ENCODE data around the gene NAV3. TPM values are rescaled to one million over a fixed set of nuclear protein-coding genes. Genes with fewer than 3 reads are reported as not detected.

Gene NAV3
- total RNA-seq, 2 donors from 2014 or later, result 0.72 to 1.9 TPM

DNA sequence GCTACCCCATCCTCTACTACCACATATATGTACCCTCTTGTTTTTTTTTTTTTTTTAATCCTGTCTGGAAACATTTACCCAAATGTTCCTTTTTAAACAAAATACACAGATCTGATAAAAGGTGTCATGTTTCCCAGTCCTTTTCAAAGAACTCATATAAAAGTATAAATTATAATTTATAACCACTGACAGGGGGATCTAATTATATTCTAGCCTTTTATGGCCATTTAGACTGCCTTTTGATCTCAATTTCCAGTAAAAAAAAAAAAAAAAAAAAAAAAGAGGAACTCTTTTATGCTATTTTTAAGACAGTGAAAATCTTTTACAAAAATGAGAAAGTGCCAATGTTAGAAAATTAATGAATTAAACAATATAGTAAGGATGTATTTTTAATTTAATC lies 65.0 kb downstream of the NAV3 start:
- Histone ChIP-seq H3K9ac (ENCODE audit: low read depth in 2 of 2, low read length in 2 of 2) (no peak overlapping the region), H3K4me3 (no peak overlapping the region), H3K27me3 (no peaks in the 10 kb centered on the region), H3K36me3 (no peaks in the 10 kb centered on the region), H3K4me1 (peaks cover 4% of the 10 kb centered on the region), H3K27ac (no peak overlapping the region), H3K9me3 (no peaks in the 10 kb centered on the region)
- TF ChIP-seq, protein P1, sequence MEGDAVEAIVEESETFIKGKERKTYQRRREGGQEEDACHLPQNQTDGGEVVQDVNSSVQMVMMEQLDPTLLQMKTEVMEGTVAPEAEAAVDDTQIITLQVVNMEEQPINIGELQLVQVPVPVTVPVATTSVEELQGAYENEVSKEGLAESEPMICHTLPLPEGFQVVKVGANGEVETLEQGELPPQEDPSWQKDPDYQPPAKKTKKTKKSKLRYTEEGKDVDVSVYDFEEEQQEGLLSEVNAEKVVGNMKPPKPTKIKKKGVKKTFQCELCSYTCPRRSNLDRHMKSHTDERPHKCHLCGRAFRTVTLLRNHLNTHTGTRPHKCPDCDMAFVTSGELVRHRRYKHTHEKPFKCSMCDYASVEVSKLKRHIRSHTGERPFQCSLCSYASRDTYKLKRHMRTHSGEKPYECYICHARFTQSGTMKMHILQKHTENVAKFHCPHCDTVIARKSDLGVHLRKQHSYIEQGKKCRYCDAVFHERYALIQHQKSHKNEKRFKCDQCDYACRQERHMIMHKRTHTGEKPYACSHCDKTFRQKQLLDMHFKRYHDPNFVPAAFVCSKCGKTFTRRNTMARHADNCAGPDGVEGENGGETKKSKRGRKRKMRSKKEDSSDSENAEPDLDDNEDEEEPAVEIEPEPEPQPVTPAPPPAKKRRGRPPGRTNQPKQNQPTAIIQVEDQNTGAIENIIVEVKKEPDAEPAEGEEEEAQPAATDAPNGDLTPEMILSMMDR (IDR thresholded peaks at IDR 0.05), result no peak
- no peak for DNase-seq
- intact Hi-C loops (cut with DNase I), result no loop called here

DNA sequence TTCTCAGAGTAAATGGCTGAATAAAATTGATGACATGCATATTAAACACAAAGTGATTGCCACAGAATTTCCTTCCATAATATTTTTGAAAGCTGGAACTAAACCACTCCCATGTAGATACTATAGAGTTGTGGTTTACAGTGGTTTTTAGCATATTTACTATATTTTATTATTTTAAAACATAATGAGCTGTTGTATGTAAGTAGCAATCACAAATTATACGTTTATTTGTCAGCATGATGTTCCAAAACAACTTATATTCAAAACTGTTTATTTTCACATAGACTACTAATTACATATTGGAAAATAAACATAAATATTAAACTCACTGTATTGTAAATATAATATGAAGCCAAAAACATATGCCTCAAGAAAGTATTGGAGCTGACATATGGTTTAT lies 77.2 kb downstream of the NAV3 start:
- TF ChIP-seq, protein P1 (IDR thresholded peaks at IDR 0.05), result no peak
- intact Hi-C loops (cut with DNase I), result no loop called here

DNA sequence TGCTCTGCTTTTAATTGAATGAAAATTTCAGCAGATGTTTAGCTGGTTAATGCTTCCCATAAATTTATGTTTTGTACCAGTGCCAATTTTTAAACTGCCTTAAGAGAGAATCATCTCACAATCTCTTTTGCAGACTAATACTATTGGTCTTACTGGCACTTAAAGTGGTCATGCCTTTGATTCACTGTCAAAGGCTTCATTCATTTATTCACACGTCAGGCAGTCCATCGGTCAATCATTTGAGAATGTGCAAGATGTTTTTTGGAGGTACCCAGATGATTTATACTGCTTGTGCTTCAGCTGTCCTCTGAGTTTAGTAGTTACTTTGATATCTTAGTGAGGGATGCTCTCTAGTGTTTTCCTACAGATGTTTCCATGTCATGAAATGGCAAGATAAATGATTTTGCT lies 83.4 kb downstream of the NAV3 start:
- H3K9me3 ChIP-seq, result no peaks in the 10 kb centered on the region
- no peaks in the 10 kb centered on the region for H3K27me3 ChIP-seq
- no peaks in the 10 kb centered on the region for H3K36me3 ChIP-seq
- H3K4me3 ChIP-seq, result no peak overlapping the region
- intact Hi-C loops (cut with DNase I), result no loop called here
- TF ChIP-seq, protein P1 (IDR thresholded peaks at IDR 0.05), result no peak
- no peak for DNase-seq
- H3K4me1 ChIP-seq, result no peaks in the 10 kb centered on the region
- H3K9ac ChIP-seq (ENCODE audit: low read depth in 2 of 2, low read length in 2 of 2), result no peak overlapping the region
- no peak overlapping the region for H3K27ac ChIP-seq

More for the DNA sequence above, 77.2 kb downstream of the NAV3 start:
- Histone ChIP-seq H3K9ac (ENCODE audit: low read depth in 2 of 2, low read length in 2 of 2) (no peak overlapping the region), H3K27ac (no peak overlapping the region), H3K36me3 (no peaks in the 10 kb centered on the region), H3K4me1 (no peaks in the 10 kb centered on the region), H3K9me3 (no peaks in the 10 kb centered on the region), H3K4me3 (no peak overlapping the region), H3K27me3 (no peaks in the 10 kb centered on the region)
- DNase-seq, result no peak

DNA sequence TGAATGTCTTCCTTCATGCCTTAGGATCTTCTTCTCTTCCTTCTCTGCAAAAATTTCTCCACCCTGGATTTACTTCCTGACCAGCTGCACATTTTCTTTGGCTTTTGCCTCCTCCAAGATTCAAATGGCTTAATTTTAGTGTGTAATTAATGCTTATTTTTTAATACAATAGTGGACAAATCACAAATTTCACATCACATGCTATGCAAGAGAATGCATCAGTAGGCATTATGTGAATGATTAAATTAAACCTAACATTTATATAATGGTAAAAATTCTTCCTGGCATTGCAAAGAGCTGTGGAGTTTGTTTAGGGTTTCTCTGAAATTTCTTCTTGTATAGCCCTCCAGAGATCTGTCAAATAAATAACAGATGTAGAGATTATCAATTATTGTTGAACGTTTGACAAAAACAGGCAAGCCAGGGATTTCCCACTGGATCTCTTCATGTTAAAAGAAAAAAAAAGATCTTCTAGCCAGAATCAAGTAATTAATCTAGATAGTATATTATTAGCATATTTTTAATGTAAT lies 84.4 kb downstream of the NAV3 start:
- DNase-seq, result no peak
- intact Hi-C loops (cut with DNase I), result no loop called here
- Histone ChIP-seq H3K27me3 (no peaks in the 10 kb centered on the region), H3K36me3 (no peaks in the 10 kb centered on the region), H3K4me3 (no peak overlapping the region), H3K9ac (ENCODE audit: low read depth in 2 of 2, low read length in 2 of 2) (no peak overlapping the region), H3K27ac (no peak overlapping the region), H3K4me1 (no peaks in the 10 kb centered on the region), H3K9me3 (no peaks in the 10 kb centered on the region)
- TF ChIP-seq, protein P1 (IDR thresholded peaks at IDR 0.05), result no peak

DNA sequence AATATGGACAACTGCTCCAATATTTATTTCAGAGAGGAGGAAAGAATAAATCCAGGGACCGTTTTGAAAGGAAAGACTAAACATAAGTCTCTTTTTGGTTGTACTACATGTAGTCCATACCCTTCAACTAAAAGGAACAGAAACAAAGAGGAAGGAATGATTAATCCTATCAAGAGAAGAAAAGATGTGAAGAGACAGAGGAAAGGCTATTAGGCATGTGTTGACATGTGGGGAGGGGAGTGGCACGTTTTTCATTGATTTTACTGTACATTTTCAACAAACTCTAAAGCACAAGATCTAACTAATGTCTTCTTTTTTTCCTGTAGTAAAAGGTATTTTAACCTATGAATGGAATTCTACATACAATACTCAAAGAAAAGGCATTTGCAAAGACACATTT lies 85.6 kb downstream of the NAV3 start:
- Histone ChIP-seq H3K4me3 (no peak overlapping the region), H3K9me3 (no peaks in the 10 kb centered on the region), H3K27ac (no peak overlapping the region), H3K4me1 (no peaks in the 10 kb centered on the region), H3K27me3 (no peaks in the 10 kb centered on the region), H3K36me3 (no peaks in the 10 kb centered on the region), H3K9ac (ENCODE audit: low read depth in 2 of 2, low read length in 2 of 2) (no peak overlapping the region)
- DNase-seq, result no peak
- intact Hi-C loops (cut with DNase I), result no loop called here
- TF ChIP-seq, protein P1 (IDR thresholded peaks at IDR 0.05), result no peak

All from colonic mucosa (tissue), 4 donors.